H9 (cell line): ENCODE measurements around the gene LPP. TPM values are rescaled to one million over a fixed set of nuclear protein-coding genes. Genes with fewer than 3 reads are reported as not detected.

ENCODE experiments used
- DNase-seq: peaks from one replicate; pipeline ENCODE4 v3.0.0-alpha.2; 2017
- H2AFZ ChIP-seq: one replicate; pipeline ENCODE4 v1.6.1; 2013; ENCODE audit warnings: mild to moderate bottlenecking, low read length, control low read depth, moderate library complexity
- H2AK5ac ChIP-seq: 2 replicates; pipeline ENCODE4 v1.6.1; 2013; ENCODE audit warnings: low read length, control low read depth, mixed read lengths; ENCODE audit not compliant: insufficient read length
- H2BK120ac ChIP-seq: one replicate; pipeline ENCODE4 v1.6.1; 2013; ENCODE audit warnings: low read depth, mild to moderate bottlenecking, low read length, control low read depth, inconsistent platforms; ENCODE audit not compliant: poor library complexity, severe bottlenecking
- H2BK12ac ChIP-seq: 2 replicates; pipeline ENCODE4 v1.6.1; 2013; ENCODE audit warnings: low read length, control low read depth, mixed read lengths, low read depth; ENCODE audit not compliant: insufficient read length
- H2BK15ac ChIP-seq: 2 replicates; pipeline ENCODE4 v1.6.1; 2013; ENCODE audit warnings: low read depth, low read length, control low read depth
- H2BK20ac ChIP-seq: one replicate; pipeline ENCODE4 v1.6.1; 2013; ENCODE audit warnings: low read depth, mild to moderate bottlenecking, low read length, control low read depth, inconsistent platforms; ENCODE audit not compliant: poor library complexity, severe bottlenecking
- H2BK5ac ChIP-seq: 2 replicates; pipeline ENCODE4 v1.6.1; 2013; ENCODE audit warnings: low read length, control low read depth, mixed read lengths; ENCODE audit not compliant: insufficient read length
- H3K14ac ChIP-seq: 2 replicates; pipeline ENCODE4 v1.6.1; 2013; ENCODE audit warnings: low read length, control low read depth; ENCODE audit not compliant: insufficient read depth
- H3K18ac ChIP-seq: 2 replicates; pipeline ENCODE4 v1.6.1; 2013; ENCODE audit warnings: low read depth, mild to moderate bottlenecking, mixed read lengths, low read length, control low read depth; ENCODE audit not compliant: insufficient read length
- H3K23ac ChIP-seq: 2 replicates; pipeline ENCODE4 v1.6.1; 2013; ENCODE audit warnings: low read length, control low read depth, mixed read lengths, low read depth; ENCODE audit not compliant: insufficient read length
- H3K23me2 ChIP-seq: 2 replicates; pipeline ENCODE4 v1.6.1; 2013; ENCODE audit warnings: low read depth, mild to moderate bottlenecking, mixed read lengths, low read length, control low read depth; ENCODE audit not compliant: insufficient read length, poor library complexity, severe bottlenecking
- H3K27ac ChIP-seq: 2 replicates; pipeline ENCODE4 v1.5.1; 2013; ENCODE audit warnings: low read length, control low read depth, mixed read lengths, low read depth; ENCODE audit not compliant: insufficient read length
- H3K27me3 ChIP-seq: 2 replicates; pipeline ENCODE4 v1.6.1; 2013; ENCODE audit warnings: low read length, control low read depth, inconsistent platforms; ENCODE audit not compliant: insufficient read depth
- H3K4ac ChIP-seq: 2 replicates; pipeline ENCODE4 v1.6.1; 2013; ENCODE audit warnings: low read depth, mild to moderate bottlenecking, control low read depth, inconsistent platforms, low read length, moderate library complexity
- H3K4me1 ChIP-seq: 2 replicates; pipeline ENCODE4 v1.6.1; 2013; ENCODE audit warnings: low read length, control low read depth, inconsistent platforms; ENCODE audit not compliant: insufficient read depth
- H3K4me2 ChIP-seq: 2 replicates; pipeline ENCODE4 v1.6.1; 2013; ENCODE audit warnings: low read length, control low read depth, mixed read lengths; ENCODE audit not compliant: insufficient read length, insufficient read depth
- H3K56ac ChIP-seq: 2 replicates; pipeline ENCODE4 v1.6.1; 2013; ENCODE audit warnings: low read depth, mild to moderate bottlenecking, mixed read lengths, low read length, control low read depth; ENCODE audit not compliant: insufficient read length
- H3K79me1 ChIP-seq: 2 replicates; pipeline ENCODE4 v1.6.1; 2013; ENCODE audit warnings: low read depth, mild to moderate bottlenecking, moderate library complexity, low read length, control low read depth, inconsistent platforms; ENCODE audit not compliant: insufficient read depth, poor library complexity, severe bottlenecking
- H3K79me2 ChIP-seq: 2 replicates; pipeline ENCODE4 v1.6.1; 2013; ENCODE audit warnings: low read length, control low read depth, inconsistent platforms; ENCODE audit not compliant: insufficient read depth
- H3K9ac ChIP-seq: 2 replicates; pipeline ENCODE4 v1.6.1; 2013; ENCODE audit warnings: low read length, control low read depth, mixed read lengths; ENCODE audit not compliant: insufficient read length; ENCODE audit errors: extremely low read depth
- H3K9me3 ChIP-seq: one replicate; pipeline ENCODE4 v1.6.1; 2013; ENCODE audit warnings: low read depth, low read length, inconsistent platforms; ENCODE audit not compliant: control insufficient read depth
- H3T11ph ChIP-seq: one replicate; pipeline ENCODE4 v1.6.1; 2013; ENCODE audit warnings: mild to moderate bottlenecking, low read length, control low read depth, inconsistent platforms
- H4K20me1 ChIP-seq: one replicate; pipeline ENCODE4 v1.6.1; 2013; ENCODE audit not compliant: control insufficient read depth, insufficient read length, insufficient read depth
- H4K5ac ChIP-seq: 2 replicates; pipeline ENCODE4 v1.6.1; 2013; ENCODE audit warnings: low read depth, mild to moderate bottlenecking, mixed read lengths, low read length, control low read depth; ENCODE audit not compliant: insufficient read length
- H4K8ac ChIP-seq: replicated peaks from 2 replicates; pipeline ENCODE4 v1.6.1; 2013; ENCODE audit warnings: low read length, control low read depth, mixed read lengths, low read depth; ENCODE audit not compliant: insufficient read length
- H4K91ac ChIP-seq: 2 replicates; pipeline ENCODE4 v1.6.1; 2013; ENCODE audit warnings: low read depth, mild to moderate bottlenecking, moderate library complexity, mixed read lengths, low read length, control low read depth; ENCODE audit not compliant: insufficient read length
- H3K27ac Mint-ChIP-seq, 3 experiments: 2 replicates in 2 of 3; 3 replicates in 1 of 3; pipeline ENCODE4 v1.8.0; 2020 to 2021; ENCODE audit warnings: mixed read lengths in 3 of 3, mild to moderate bottlenecking in 1 of 3, moderate library complexity in 1 of 3
- H3K27me3 Mint-ChIP-seq: 2 replicates; pipeline ENCODE4 v1.8.0; 2021; ENCODE audit warnings: low read depth, mild to moderate bottlenecking, moderate library complexity, mixed read lengths
- H3K36me3 Mint-ChIP-seq, 3 experiments: 2 replicates in 2 of 3; 3 replicates in 1 of 3; pipeline ENCODE4 v1.8.0; 2020 to 2021; ENCODE audit warnings: low read depth in 3 of 3, mixed read lengths in 3 of 3; ENCODE audit not compliant: insufficient read depth in 1 of 3
- H3K4me1 Mint-ChIP-seq, 2 experiments: 2 replicates each; pipeline ENCODE4 v1.8.0; 2020; ENCODE audit warnings: mixed read lengths in 2 of 2
- H3K4me3 Mint-ChIP-seq, 2 experiments: 2 replicates in 1 of 2; 3 replicates in 1 of 2; pipeline ENCODE4 v1.8.0; 2020 to 2021; ENCODE audit warnings: mild to moderate bottlenecking in 2 of 2, mixed read lengths in 2 of 2, moderate library complexity in 1 of 2
- H3K9me3 Mint-ChIP-seq, 2 experiments: 2 replicates in 1 of 2; 3 replicates in 1 of 2; pipeline ENCODE4 v1.8.0; 2020; ENCODE audit warnings: mild to moderate bottlenecking in 2 of 2, mixed read lengths in 2 of 2, moderate library complexity in 1 of 2
- CTCF ChIP-seq: fragments of 200-600 bp; sonication (generic); conservative IDR thresholded peaks from 3 replicates; pipeline ENCODE4 v1.8.0; 2021; ENCODE audit warnings: antibody characterized with exemption, mild to moderate bottlenecking
- WGBS: extraction: QIAGEN DNeasy Blood & Tissue Kit; methylation state at CpG from one replicate; pipeline ENCODE4 v1.1.7; 2013; ENCODE audit warnings: missing lambda C conversion rate, low lambda C conversion rate, mixed read lengths; ENCODE audit not compliant: insufficient read length; ENCODE audit errors: extremely low coverage; 5-methylcytosine and 5-hydroxymethylcytosine counted together
- total RNA-seq: library from RNA; stranded (reverse); gene quantifications from 2 replicates; pipeline ENCODE4 v1.2.1, GENCODE V29; 2021

The LPP gene
- total RNA-seq, 1 experiment from 2014 or later: 64.6 TPM

GRCh38 chr3:188272481-188273372 is 118.8 kb downstream of the LPP start:
- Mint-ChIP-seq H3K27ac (no peak overlapping the region; a peak in 1 of 7 replicates), H3K36me3 (0 out of 7 replicates have a peak, but pooled peaks cover 0 to 3% (median 0%) of the 10 kb centered on the region in 3 experiments), H3K9me3 (no peaks in the 10 kb centered on the region), H3K4me3 (no peak overlapping the region), H3K27me3 (no peaks in the 10 kb centered on the region), H3K4me1 (peaks cover 38 to 39% of the 10 kb centered on the region in 2 experiments)
- Histone ChIP-seq H2BK12ac (no peak overlapping the region), H3K18ac (no peak overlapping the region), H3K4ac (no peak overlapping the region), H3K14ac (no peak overlapping the region), H3T11ph (no peak overlapping the region), H4K5ac (no peak overlapping the region), H3K27me3 (no peaks in the 10 kb centered on the region), H3K4me2 (no peak overlapping the region), H2BK5ac (no peak overlapping the region), H2BK120ac (no peak overlapping the region), H3K9me3 (no peaks in the 10 kb centered on the region), H2AK5ac (no peak overlapping the region), H3K9ac (no peak overlapping the region), H4K8ac (no peak overlapping the region), H4K91ac (no peak overlapping the region), H3K23ac (no peak overlapping the region), H3K23me2 (no peaks in the 10 kb centered on the region), H3K4me1 (peaks cover 16% of the 10 kb centered on the region), H4K20me1 (no peaks in the 10 kb centered on the region), H3K27ac (no peak overlapping the region), H2BK15ac (no peak overlapping the region), H2BK20ac (no peak overlapping the region), H3K79me2 (no peaks in the 10 kb centered on the region; the same call in 1 of the 2 replicates), H3K56ac (no peak overlapping the region), H2AFZ (no peak overlapping the region), H3K79me1 (no peaks in the 10 kb centered on the region)
- no peak for TF ChIP-seq CTCF
- no peak for DNase-seq
- no CpG with 5 or more reads among the region's 12 CpGs for WGBS
